ENCODE results near the gene TIMM13.

Gene TIMM13

GRCh38 chr19:2376784-2377519, 50.4 kb downstream of the TIMM13 start:
- no peak for DNase-seq
